H9 (cell line): ENCODE data around the gene CRK. TPM values are rescaled to one million over a fixed set of nuclear protein-coding genes. Genes with fewer than 3 reads are reported as not detected.

Experiments
- DNase-seq: peaks from one replicate; pipeline ENCODE4 v3.0.0-alpha.2; 2017
- H2AFZ ChIP-seq: one replicate; pipeline ENCODE4 v1.6.1; 2013; ENCODE audit warnings: mild to moderate bottlenecking, low read length, control low read depth, moderate library complexity
- H2AK5ac ChIP-seq: 2 replicates; pipeline ENCODE4 v1.6.1; 2013; ENCODE audit warnings: low read length, control low read depth, mixed read lengths; ENCODE audit not compliant: insufficient read length
- H2BK120ac ChIP-seq: one replicate; pipeline ENCODE4 v1.6.1; 2013; ENCODE audit warnings: low read depth, mild to moderate bottlenecking, low read length, control low read depth, inconsistent platforms; ENCODE audit not compliant: poor library complexity, severe bottlenecking
- H2BK12ac ChIP-seq: 2 replicates; pipeline ENCODE4 v1.6.1; 2013; ENCODE audit warnings: low read length, control low read depth, mixed read lengths, low read depth; ENCODE audit not compliant: insufficient read length
- H2BK15ac ChIP-seq: 2 replicates; pipeline ENCODE4 v1.6.1; 2013; ENCODE audit warnings: low read depth, low read length, control low read depth
- H2BK20ac ChIP-seq: one replicate; pipeline ENCODE4 v1.6.1; 2013; ENCODE audit warnings: low read depth, mild to moderate bottlenecking, low read length, control low read depth, inconsistent platforms; ENCODE audit not compliant: poor library complexity, severe bottlenecking
- H2BK5ac ChIP-seq: 2 replicates; pipeline ENCODE4 v1.6.1; 2013; ENCODE audit warnings: low read length, control low read depth, mixed read lengths; ENCODE audit not compliant: insufficient read length
- H3K14ac ChIP-seq: 2 replicates; pipeline ENCODE4 v1.6.1; 2013; ENCODE audit warnings: low read length, control low read depth; ENCODE audit not compliant: insufficient read depth
- H3K18ac ChIP-seq: 2 replicates; pipeline ENCODE4 v1.6.1; 2013; ENCODE audit warnings: low read depth, mild to moderate bottlenecking, mixed read lengths, low read length, control low read depth; ENCODE audit not compliant: insufficient read length
- H3K23ac ChIP-seq: 2 replicates; pipeline ENCODE4 v1.6.1; 2013; ENCODE audit warnings: low read length, control low read depth, mixed read lengths, low read depth; ENCODE audit not compliant: insufficient read length
- H3K23me2 ChIP-seq: 2 replicates; pipeline ENCODE4 v1.6.1; 2013; ENCODE audit warnings: low read depth, mild to moderate bottlenecking, mixed read lengths, low read length, control low read depth; ENCODE audit not compliant: insufficient read length, poor library complexity, severe bottlenecking
- H3K27ac ChIP-seq: 2 replicates; pipeline ENCODE4 v1.5.1; 2013; ENCODE audit warnings: low read length, control low read depth, mixed read lengths, low read depth; ENCODE audit not compliant: insufficient read length
- H3K27me3 ChIP-seq: 2 replicates; pipeline ENCODE4 v1.6.1; 2013; ENCODE audit warnings: low read length, control low read depth, inconsistent platforms; ENCODE audit not compliant: insufficient read depth
- H3K4ac ChIP-seq: 2 replicates; pipeline ENCODE4 v1.6.1; 2013; ENCODE audit warnings: low read depth, mild to moderate bottlenecking, control low read depth, inconsistent platforms, low read length, moderate library complexity
- H3K4me1 ChIP-seq: 2 replicates; pipeline ENCODE4 v1.6.1; 2013; ENCODE audit warnings: low read length, control low read depth, inconsistent platforms; ENCODE audit not compliant: insufficient read depth
- H3K4me2 ChIP-seq: 2 replicates; pipeline ENCODE4 v1.6.1; 2013; ENCODE audit warnings: low read length, control low read depth, mixed read lengths; ENCODE audit not compliant: insufficient read length, insufficient read depth
- H3K56ac ChIP-seq: 2 replicates; pipeline ENCODE4 v1.6.1; 2013; ENCODE audit warnings: low read depth, mild to moderate bottlenecking, mixed read lengths, low read length, control low read depth; ENCODE audit not compliant: insufficient read length
- H3K79me1 ChIP-seq: 2 replicates; pipeline ENCODE4 v1.6.1; 2013; ENCODE audit warnings: low read depth, mild to moderate bottlenecking, moderate library complexity, low read length, control low read depth, inconsistent platforms; ENCODE audit not compliant: insufficient read depth, poor library complexity, severe bottlenecking
- H3K79me2 ChIP-seq: 2 replicates; pipeline ENCODE4 v1.6.1; 2013; ENCODE audit warnings: low read length, control low read depth, inconsistent platforms; ENCODE audit not compliant: insufficient read depth
- H3K9ac ChIP-seq: 2 replicates; pipeline ENCODE4 v1.6.1; 2013; ENCODE audit warnings: low read length, control low read depth, mixed read lengths; ENCODE audit not compliant: insufficient read length; ENCODE audit errors: extremely low read depth
- H3K9me3 ChIP-seq: one replicate; pipeline ENCODE4 v1.6.1; 2013; ENCODE audit warnings: low read depth, low read length, inconsistent platforms; ENCODE audit not compliant: control insufficient read depth
- H3T11ph ChIP-seq: one replicate; pipeline ENCODE4 v1.6.1; 2013; ENCODE audit warnings: mild to moderate bottlenecking, low read length, control low read depth, inconsistent platforms
- H4K20me1 ChIP-seq: one replicate; pipeline ENCODE4 v1.6.1; 2013; ENCODE audit not compliant: control insufficient read depth, insufficient read length, insufficient read depth
- H4K5ac ChIP-seq: 2 replicates; pipeline ENCODE4 v1.6.1; 2013; ENCODE audit warnings: low read depth, mild to moderate bottlenecking, mixed read lengths, low read length, control low read depth; ENCODE audit not compliant: insufficient read length
- H4K8ac ChIP-seq: replicated peaks from 2 replicates; pipeline ENCODE4 v1.6.1; 2013; ENCODE audit warnings: low read length, control low read depth, mixed read lengths, low read depth; ENCODE audit not compliant: insufficient read length
- H4K91ac ChIP-seq: 2 replicates; pipeline ENCODE4 v1.6.1; 2013; ENCODE audit warnings: low read depth, mild to moderate bottlenecking, moderate library complexity, mixed read lengths, low read length, control low read depth; ENCODE audit not compliant: insufficient read length
- H3K27ac Mint-ChIP-seq, 3 experiments: 2 replicates in 2 of 3; 3 replicates in 1 of 3; pipeline ENCODE4 v1.8.0; 2020 to 2021; ENCODE audit warnings: mixed read lengths in 3 of 3, mild to moderate bottlenecking in 1 of 3, moderate library complexity in 1 of 3
- H3K27me3 Mint-ChIP-seq: 2 replicates; pipeline ENCODE4 v1.8.0; 2021; ENCODE audit warnings: low read depth, mild to moderate bottlenecking, moderate library complexity, mixed read lengths
- H3K36me3 Mint-ChIP-seq, 3 experiments: 2 replicates in 2 of 3; 3 replicates in 1 of 3; pipeline ENCODE4 v1.8.0; 2020 to 2021; ENCODE audit warnings: low read depth in 3 of 3, mixed read lengths in 3 of 3; ENCODE audit not compliant: insufficient read depth in 1 of 3
- H3K4me1 Mint-ChIP-seq, 2 experiments: 2 replicates each; pipeline ENCODE4 v1.8.0; 2020; ENCODE audit warnings: mixed read lengths in 2 of 2
- H3K4me3 Mint-ChIP-seq, 2 experiments: 2 replicates in 1 of 2; 3 replicates in 1 of 2; pipeline ENCODE4 v1.8.0; 2020 to 2021; ENCODE audit warnings: mild to moderate bottlenecking in 2 of 2, mixed read lengths in 2 of 2, moderate library complexity in 1 of 2
- H3K9me3 Mint-ChIP-seq, 2 experiments: 2 replicates in 1 of 2; 3 replicates in 1 of 2; pipeline ENCODE4 v1.8.0; 2020; ENCODE audit warnings: mild to moderate bottlenecking in 2 of 2, mixed read lengths in 2 of 2, moderate library complexity in 1 of 2
- WGBS: extraction: QIAGEN DNeasy Blood & Tissue Kit; methylation state at CpG from one replicate; pipeline ENCODE4 v1.1.7; 2013; ENCODE audit warnings: missing lambda C conversion rate, low lambda C conversion rate, mixed read lengths; ENCODE audit not compliant: insufficient read length; ENCODE audit errors: extremely low coverage; 5-methylcytosine and 5-hydroxymethylcytosine counted together
- total RNA-seq: library from RNA; stranded (reverse); gene quantifications from 2 replicates; pipeline ENCODE4 v1.2.1, GENCODE V29; 2021
- TF ChIP-seq, protein P1 (sequence below): fragments of 200-600 bp; sonication (generic); conservative IDR thresholded peaks from 3 replicates; pipeline ENCODE4 v1.8.0; 2021; ENCODE audit warnings: antibody characterized with exemption, mild to moderate bottlenecking

CRK gene
- total RNA-seq, 1 experiment from 2014 or later = 58.9 TPM

DNA sequence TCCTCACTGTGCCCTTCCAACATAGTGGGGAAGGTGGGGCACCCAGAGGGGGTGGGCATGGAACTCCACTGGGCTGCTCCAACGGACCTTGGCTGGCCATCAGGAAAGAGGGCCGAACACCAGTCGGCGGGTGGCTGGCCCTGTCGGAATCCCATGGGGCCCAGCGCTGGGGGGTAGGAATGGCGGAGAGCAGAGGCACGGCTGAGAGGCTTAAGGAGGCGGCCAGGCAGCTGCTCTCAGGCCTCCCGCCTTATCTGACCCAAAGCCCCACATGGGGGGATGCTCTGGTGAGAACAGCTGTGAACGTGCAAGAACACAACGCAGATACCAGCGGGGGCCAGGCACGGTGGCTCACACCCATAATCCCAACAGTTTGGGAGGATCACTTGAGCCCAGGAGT, 40.8 kb upstream of the CRK start:
- H2BK20ac ChIP-seq = no peak overlapping the region
- H4K91ac ChIP-seq = no peak overlapping the region
- no peak overlapping the region for H3K9ac ChIP-seq
- H2BK15ac ChIP-seq = no peak overlapping the region
- Mint-ChIP-seq H3K36me3 (peaks cover 0 to 14% (median 3%) of the 10 kb centered on the region in 3 experiments; a peak in 4 of 7 replicates), H3K27ac (no peak overlapping the region), H3K27me3 (no peaks in the 10 kb centered on the region), H3K9me3 (no peaks in the 10 kb centered on the region), H3K4me3 (no peak overlapping the region), H3K4me1 (peaks cover 5 to 11% of the 10 kb centered on the region in 2 experiments; a peak in 3 of 4 replicates)
- H3K79me1 ChIP-seq = no peaks in the 10 kb centered on the region
- H3K23me2 ChIP-seq = peaks cover 7% of the 10 kb centered on the region
- H3K79me2 ChIP-seq = no peaks in the 10 kb centered on the region
- H3K9me3 ChIP-seq = no peaks in the 10 kb centered on the region
- no peak overlapping the region for H4K8ac ChIP-seq
- no peak overlapping the region for H3T11ph ChIP-seq
- no peak overlapping the region for H4K5ac ChIP-seq
- no peak overlapping the region for H3K23ac ChIP-seq
- no peak overlapping the region for H3K56ac ChIP-seq
- no peak overlapping the region for H2BK120ac ChIP-seq
- H2AK5ac ChIP-seq = no peak overlapping the region
- no peak overlapping the region for H3K18ac ChIP-seq
- H2BK5ac ChIP-seq = no peak overlapping the region
- H3K4ac ChIP-seq = no peak overlapping the region
- H3K4me2 ChIP-seq = no peak overlapping the region
- TF ChIP-seq, protein P1, sequence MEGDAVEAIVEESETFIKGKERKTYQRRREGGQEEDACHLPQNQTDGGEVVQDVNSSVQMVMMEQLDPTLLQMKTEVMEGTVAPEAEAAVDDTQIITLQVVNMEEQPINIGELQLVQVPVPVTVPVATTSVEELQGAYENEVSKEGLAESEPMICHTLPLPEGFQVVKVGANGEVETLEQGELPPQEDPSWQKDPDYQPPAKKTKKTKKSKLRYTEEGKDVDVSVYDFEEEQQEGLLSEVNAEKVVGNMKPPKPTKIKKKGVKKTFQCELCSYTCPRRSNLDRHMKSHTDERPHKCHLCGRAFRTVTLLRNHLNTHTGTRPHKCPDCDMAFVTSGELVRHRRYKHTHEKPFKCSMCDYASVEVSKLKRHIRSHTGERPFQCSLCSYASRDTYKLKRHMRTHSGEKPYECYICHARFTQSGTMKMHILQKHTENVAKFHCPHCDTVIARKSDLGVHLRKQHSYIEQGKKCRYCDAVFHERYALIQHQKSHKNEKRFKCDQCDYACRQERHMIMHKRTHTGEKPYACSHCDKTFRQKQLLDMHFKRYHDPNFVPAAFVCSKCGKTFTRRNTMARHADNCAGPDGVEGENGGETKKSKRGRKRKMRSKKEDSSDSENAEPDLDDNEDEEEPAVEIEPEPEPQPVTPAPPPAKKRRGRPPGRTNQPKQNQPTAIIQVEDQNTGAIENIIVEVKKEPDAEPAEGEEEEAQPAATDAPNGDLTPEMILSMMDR = no peak
- H3K14ac ChIP-seq = no peak overlapping the region
- no peak overlapping the region for H2AFZ ChIP-seq
- no CpG with 5 or more reads among the region's 14 CpGs for WGBS
- H3K27ac ChIP-seq = no peak overlapping the region
- no peak overlapping the region for H2BK12ac ChIP-seq
- no peak for DNase-seq
- H3K27me3 ChIP-seq = no peaks in the 10 kb centered on the region
- no peaks in the 10 kb centered on the region for H4K20me1 ChIP-seq
- no peaks in the 10 kb centered on the region for H3K4me1 ChIP-seq
